HG03066 (cell line): ENCODE results near the gene CACNA2D2.

Experiments used
- ATAC-seq: cut with Tn5 transposase; IDR thresholded peaks from one replicate; pipeline ENCODE4 v1.9.1; 2021; ENCODE audit warnings: low read depth; ENCODE audit not compliant: unreplicated experiment

Gene CACNA2D2

GRCh38 chr3:50354186-50354764 is 149.2 kb downstream of the CACNA2D2 start:
- ATAC-seq: no peak

- ATAC-seq: no peak
Measured at GRCh38 chr3:50353245-50354004, 150.0 kb downstream of the CACNA2D2 start.

DNA sequence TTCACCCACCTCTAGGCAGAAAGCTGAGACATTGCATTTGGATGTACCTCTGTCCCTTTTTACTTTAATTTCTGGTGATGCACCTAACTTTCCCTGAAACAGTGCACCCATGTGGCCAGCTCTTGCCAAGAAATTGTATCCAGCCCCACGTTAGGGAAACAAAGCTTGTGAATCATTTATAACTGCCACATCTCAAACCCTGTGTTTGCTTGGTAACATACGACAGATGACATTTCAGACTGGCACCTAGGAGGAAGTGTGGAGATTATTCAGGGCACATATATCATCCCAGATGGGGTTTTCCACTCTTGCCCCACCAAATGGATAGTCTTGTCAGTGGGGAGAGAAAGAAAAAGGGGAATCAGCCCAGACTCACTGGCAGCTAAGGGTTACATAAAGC is 150.7 kb downstream of the CACNA2D2 start:
- no peak for ATAC-seq

GRCh38 chr3:50351323-50351697 is 152.1 kb downstream of the CACNA2D2 start:
- no peak for ATAC-seq

DNA sequence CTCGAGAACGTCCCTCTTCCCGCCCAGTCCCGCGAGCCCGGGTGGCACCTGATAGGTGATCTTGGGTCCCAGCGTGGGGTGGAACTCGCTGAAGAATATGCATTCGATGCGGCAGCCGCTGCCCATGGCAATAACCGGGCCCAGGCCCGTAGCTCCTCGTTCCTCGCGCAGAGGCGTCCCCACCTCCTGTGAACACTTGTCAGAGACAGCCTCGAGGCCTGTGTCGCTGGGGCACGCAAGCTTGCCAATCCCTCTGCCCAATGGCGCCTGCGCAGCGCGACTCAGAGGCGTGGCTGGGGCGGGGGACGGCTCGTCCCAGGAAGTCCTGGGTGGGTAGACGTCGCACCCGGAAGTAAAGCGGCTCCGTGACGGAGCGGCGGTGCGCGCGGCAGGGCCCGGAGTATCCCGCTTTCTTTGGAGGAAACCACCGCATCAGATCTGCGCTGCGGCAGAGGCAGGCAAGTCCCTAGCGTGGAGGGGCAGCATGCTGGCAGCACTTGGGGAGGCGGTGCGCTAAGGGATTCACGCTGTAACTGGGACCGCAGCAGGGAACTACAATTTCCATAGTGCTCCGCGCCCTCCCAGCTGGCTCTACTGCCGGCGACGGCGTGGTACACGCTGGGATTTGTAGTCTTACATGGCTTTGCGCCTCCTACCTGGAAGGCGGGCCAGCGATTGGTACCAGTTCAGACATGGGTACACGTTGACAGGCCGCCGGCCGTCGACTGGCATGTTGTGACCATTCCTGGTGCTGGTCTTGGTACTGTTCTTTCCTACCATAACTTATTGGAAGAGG is 152.7 kb downstream of the CACNA2D2 start, which contains the start of the genes CYB561D2 and NPRL2:
Gene CYB561D2, plus strand, starts transcription at position 336 of the 796 bp plus-strand sequence. CDS start 572 bp downstream, outside the sequence.
Gene NPRL2, minus strand, starts transcription at position 249 of the 796 bp plus-strand sequence. Its CDS starts 123 bp downstream, at position 126.
- ATAC-seq: peak; percentile 80

DNA sequence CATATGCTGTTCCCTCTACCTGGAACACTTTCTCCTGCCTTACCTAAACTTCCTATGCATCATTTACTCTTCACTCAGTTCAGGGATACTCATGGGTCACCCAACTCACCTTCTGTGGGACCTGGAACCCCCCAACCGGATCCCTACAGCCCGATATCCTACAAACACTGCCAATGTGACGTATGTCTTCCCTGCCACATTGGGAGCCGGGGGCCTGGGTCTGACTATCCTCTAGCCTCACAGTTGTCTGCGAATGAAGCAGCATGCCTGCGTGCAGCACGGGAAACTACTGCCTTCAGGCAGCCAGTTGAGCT is 153.3 kb downstream of the CACNA2D2 start:
- ATAC-seq: no peak

DNA sequence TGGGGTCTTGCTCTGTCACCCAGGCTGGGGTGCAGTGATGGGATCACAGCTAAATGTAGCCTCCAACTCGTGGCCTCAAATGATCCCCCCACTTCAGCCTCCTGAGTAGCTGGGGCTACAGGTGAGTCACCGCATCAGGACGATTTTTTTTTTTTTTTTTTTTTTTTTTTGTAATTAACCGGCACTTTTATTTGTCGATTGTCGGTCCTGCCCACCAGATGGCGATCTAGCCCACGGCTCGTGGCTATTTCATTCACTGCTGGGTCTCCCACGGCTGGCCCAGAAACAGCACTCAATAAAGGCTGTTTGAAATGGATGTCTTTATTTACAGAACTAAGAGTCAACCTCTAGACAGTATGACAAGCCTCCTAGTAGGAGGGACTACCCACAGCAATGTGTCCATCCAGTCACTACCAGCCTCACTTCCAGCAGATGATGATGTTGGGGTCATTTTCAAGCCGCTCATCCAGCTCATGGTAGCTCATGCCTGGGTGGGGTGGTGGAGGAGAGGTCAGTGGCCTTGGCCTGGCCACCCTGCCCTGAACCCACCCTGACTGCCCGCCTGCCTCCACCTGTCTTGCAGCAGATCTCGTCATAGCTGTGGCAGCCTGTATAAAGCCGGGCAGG is 156.1 kb downstream of the CACNA2D2 start:
- no peak for ATAC-seq

GRCh38 chr3:50345586-50346234 is 157.7 kb downstream of the CACNA2D2 start, which contains the start of gene ZMYND10:
TSS of gene ZMYND10 (minus strand) at chr3:50345732. CDS start at chr3:50345579, 153 bp downstream.
- no peak for ATAC-seq

DNA sequence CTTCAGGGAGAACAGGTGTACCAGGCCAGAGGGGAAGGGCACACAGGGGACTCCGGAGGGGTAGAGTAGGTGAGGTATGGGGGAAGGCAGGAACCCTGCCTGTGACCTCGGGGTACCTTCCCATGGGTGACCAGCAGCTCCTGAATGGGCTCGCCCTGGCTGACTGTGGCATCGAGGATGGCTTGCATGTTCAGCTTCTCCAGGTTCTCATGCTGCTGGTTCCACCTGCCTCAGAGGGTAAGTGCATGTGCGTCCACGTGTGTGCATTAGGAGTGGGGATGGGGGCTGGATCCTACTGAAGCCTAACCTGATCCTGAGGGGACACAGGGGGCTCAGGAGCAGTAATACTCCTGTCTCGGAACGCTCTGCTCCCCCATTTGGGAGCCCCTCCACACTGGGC is 158.4 kb downstream of the CACNA2D2 start:
- no peak for ATAC-seq

GRCh38 chr3:50342813-50343633 is 160.4 kb downstream of the CACNA2D2 start:
- no peak for ATAC-seq

DNA sequence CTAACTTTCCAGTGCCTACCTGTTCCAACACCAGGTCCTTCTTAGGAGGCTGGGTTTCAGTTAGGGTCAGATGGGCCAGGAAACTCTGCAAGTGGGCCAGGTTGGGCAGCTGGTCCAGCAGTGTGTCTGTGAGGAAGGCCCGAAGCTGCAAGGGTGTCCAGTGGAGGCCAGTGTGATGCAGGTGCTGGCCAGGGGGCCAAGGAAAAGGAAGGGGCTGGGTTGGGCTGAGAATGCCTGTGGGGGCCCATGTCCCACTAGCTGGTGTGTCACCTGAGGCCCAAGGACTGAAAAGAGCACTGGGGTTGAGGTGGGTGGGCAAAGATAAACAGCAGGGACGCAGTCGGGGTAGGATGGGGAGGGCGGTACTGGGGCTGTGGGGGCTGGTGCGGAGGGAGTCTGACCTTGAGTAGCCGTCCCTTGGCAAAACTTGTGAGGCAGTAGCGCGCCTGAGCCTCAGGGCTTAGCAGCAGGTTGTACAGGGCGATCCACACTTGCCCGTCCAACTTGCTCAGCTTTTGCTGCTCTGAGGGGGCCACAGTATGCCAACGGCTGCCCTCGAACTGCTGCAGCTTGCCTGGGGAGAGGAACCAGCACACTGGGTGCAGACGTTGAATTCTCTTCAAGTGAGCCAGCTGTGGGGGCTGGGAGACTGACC is 161.3 kb downstream of the CACNA2D2 start:
- no peak for ATAC-seq

- ATAC-seq: no peak
Measured at GRCh38 chr3:50341537-50341936, 161.9 kb downstream of the CACNA2D2 start.

GRCh38 chr3:50340448-50341329 is 162.7 kb downstream of the CACNA2D2 start, which contains the start of gene RASSF1:
TSS of gene RASSF1 (minus strand) at chr3:50340836. CDS start at chr3:50340805, 31 bp downstream.
- peak; percentile 17 for ATAC-seq

- no peak for ATAC-seq
Measured at GRCh38 chr3:50340147-50340447, 163.3 kb downstream of the CACNA2D2 start.

DNA sequence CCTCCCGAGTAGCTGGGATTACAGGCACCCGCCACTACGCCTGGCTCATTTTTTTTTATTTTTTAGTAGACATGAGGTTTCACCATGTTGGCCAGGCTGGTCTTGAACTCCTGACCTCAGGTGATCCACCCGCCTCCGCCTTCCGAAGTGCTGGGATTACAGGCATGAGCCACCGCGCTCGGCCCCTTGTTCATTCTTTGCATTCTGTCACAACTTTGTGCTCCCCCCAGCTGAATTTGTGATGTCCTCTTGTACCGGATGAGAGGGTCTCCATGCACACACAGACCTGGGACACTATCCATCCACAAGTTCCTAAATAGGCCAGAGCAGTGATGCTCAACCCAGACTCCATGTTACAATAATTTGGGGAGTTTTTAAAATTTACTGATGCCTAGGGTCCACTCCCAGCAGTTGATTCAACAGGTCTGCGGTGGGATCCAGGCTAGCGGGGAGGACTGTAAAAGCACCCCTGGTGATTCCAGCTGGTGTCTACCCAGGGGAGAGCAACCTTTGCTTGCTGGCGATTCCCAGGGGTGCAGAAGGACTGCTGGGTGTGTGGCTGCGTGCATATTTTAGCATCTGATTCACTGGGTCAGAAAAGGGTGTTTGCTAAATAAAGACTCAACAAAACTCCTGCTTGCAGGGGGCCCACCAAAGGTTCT is 163.8 kb downstream of the CACNA2D2 start:
- ATAC-seq: no peak

DNA sequence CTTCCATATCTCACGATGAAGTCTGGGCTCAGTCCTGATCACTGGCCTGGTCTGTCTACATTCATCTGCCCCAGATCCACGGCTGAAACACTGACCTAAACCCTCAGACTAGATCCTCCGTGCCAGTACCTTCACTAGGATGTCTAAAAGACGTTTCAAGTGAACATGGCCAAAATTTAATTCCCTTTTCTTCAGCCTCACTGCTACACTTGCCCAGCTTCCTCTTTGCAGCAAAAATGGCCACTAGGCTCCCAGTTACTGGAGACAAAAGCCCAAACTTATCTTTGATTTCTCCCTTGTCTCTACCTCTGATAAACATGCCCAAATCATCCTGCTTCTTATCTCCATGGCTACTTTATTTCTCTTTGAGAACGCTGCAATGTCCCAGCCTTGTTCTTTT is 164.5 kb downstream of the CACNA2D2 start:
- ATAC-seq: no peak

GRCh38 chr3:50337175-50337861 is 166.1 kb downstream of the CACNA2D2 start:
- ATAC-seq: peak; percentile 69
